Measurements from ENCODE around the gene ZNF700.

DNA sequence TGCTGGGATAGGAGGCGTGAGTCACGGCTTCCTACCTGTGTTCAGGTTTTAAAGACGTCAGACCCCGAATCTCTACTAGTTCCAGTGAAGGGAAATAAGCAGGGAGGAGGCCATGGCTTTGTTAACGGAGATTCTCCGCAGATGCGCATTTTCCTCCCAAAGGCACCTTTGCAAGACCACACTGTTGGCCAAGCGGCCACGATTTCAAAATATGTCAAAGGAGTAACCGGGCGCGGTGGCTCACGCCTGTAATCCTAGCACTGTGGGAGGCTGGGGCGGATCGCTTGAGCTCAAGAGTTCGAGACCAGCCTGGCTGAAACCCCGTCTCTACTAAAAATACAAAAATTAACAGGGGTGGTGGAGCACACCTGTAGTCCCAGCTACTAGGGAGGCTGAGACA lies 61.8 kb downstream of the ZNF700 start:
- TF ChIP-seq, protein P1, sequence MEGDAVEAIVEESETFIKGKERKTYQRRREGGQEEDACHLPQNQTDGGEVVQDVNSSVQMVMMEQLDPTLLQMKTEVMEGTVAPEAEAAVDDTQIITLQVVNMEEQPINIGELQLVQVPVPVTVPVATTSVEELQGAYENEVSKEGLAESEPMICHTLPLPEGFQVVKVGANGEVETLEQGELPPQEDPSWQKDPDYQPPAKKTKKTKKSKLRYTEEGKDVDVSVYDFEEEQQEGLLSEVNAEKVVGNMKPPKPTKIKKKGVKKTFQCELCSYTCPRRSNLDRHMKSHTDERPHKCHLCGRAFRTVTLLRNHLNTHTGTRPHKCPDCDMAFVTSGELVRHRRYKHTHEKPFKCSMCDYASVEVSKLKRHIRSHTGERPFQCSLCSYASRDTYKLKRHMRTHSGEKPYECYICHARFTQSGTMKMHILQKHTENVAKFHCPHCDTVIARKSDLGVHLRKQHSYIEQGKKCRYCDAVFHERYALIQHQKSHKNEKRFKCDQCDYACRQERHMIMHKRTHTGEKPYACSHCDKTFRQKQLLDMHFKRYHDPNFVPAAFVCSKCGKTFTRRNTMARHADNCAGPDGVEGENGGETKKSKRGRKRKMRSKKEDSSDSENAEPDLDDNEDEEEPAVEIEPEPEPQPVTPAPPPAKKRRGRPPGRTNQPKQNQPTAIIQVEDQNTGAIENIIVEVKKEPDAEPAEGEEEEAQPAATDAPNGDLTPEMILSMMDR (IDR thresholded peaks at IDR 0.05) = no peak
- TF ChIP-seq POLR2AphosphoS5 (IDR thresholded peaks at IDR 0.05) = no peak
